ENCODE results near the gene DAPK3. TPM values are rescaled to one million over a fixed set of nuclear protein-coding genes. Genes with fewer than 3 reads are reported as not detected.
"Not testable (repeated sequence)": the region's sequence is repeated elsewhere in the genome, so short reads cannot be mapped to it uniquely, and the experiment has no call there.

The DAPK3 gene
- total and polyA plus RNA-seq, 4 donors = 61.9 to 93.9 (median 79.4) TPM

DNA sequence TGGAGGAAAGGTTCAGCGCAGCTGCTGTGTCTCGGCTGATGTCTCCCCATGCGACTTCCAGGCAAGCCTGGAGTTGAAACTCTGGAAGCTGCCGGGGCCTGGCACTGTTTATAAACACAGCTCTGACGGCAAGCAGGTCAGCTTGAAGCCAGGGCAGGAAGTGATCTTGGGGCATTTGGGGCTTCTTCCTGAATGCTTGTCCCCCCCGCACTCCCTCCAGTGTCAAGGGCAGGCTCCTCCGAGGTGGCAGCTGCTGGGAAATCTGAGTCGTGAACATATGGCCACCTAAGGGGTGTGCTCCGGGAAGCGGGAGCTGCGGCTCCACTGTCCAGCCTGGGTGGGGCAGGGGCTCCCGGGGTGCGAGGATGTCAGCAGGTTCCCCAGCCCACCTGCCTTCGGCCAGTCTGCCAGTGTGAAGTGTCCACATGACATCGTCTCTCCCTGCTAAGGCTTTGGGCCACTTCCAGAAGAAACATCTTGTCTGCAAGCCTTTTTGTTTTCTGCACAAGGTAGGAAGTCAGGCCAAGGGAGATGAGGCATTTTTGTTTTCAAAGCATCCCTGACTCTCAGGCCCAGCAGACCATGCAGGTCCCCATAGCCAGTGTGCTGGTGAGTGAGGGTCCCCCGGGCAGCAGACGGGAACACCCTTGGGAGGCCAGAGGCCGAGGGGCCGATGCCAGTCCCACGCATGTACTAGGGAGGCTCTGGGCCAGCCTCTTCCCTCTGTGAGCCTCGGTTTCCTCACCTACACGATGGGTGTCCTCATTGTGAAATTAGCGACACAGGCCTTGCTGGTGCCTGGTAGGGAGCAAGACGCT, 39.3 kb upstream of the DAPK3 start:
- H3K9ac ChIP-seq (ENCODE audit: insufficient read depth in 1 of 2, low read length in 2 of 2) = no peak overlapping the region
- H3K27me3 ChIP-seq (ENCODE audit: control insufficient read depth in 3 of 3, insufficient read depth in 3 of 3, low read length in 2 of 3) = no peaks in the 10 kb centered on the region
- TF ChIP-seq, protein P1, sequence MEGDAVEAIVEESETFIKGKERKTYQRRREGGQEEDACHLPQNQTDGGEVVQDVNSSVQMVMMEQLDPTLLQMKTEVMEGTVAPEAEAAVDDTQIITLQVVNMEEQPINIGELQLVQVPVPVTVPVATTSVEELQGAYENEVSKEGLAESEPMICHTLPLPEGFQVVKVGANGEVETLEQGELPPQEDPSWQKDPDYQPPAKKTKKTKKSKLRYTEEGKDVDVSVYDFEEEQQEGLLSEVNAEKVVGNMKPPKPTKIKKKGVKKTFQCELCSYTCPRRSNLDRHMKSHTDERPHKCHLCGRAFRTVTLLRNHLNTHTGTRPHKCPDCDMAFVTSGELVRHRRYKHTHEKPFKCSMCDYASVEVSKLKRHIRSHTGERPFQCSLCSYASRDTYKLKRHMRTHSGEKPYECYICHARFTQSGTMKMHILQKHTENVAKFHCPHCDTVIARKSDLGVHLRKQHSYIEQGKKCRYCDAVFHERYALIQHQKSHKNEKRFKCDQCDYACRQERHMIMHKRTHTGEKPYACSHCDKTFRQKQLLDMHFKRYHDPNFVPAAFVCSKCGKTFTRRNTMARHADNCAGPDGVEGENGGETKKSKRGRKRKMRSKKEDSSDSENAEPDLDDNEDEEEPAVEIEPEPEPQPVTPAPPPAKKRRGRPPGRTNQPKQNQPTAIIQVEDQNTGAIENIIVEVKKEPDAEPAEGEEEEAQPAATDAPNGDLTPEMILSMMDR (IDR thresholded peaks at IDR 0.05; ENCODE audit: control extremely low read depth, extremely low read depth) = no peak
- peaks cover 0 to 27% (median 8%) of the 10 kb centered on the region in 4 donors for H3K36me3 ChIP-seq (ENCODE audit: control insufficient read depth in 4 of 4, insufficient read depth in 4 of 4, low read length in 4 of 4)
- no peak overlapping the region for H3K4me3 ChIP-seq
- H3K27ac ChIP-seq (ENCODE audit: low read depth in 1 of 2, low read length in 1 of 2) = no peak overlapping the region
- H3K4me1 ChIP-seq (ENCODE audit: control insufficient read depth in 5 of 5, insufficient read depth in 5 of 5, low read length in 5 of 5) = peaks cover 9 to 35% (median 19%) of the 10 kb centered on the region in 5 donors
- 68 to 78% methylated on average over 24 of the region's 24 CpGs for WGBS, 2 donors
- H3K9me3 ChIP-seq (ENCODE audit: control insufficient read depth in 4 of 4, insufficient read depth in 3 of 4, low read length in 3 of 4) = no peaks in the 10 kb centered on the region
- ATAC-seq (ENCODE audit: insufficient read depth, low FRiP score) (no peak), DNase-seq (peak in 2 of 3 donors; percentile 16 to 25)

DNA sequence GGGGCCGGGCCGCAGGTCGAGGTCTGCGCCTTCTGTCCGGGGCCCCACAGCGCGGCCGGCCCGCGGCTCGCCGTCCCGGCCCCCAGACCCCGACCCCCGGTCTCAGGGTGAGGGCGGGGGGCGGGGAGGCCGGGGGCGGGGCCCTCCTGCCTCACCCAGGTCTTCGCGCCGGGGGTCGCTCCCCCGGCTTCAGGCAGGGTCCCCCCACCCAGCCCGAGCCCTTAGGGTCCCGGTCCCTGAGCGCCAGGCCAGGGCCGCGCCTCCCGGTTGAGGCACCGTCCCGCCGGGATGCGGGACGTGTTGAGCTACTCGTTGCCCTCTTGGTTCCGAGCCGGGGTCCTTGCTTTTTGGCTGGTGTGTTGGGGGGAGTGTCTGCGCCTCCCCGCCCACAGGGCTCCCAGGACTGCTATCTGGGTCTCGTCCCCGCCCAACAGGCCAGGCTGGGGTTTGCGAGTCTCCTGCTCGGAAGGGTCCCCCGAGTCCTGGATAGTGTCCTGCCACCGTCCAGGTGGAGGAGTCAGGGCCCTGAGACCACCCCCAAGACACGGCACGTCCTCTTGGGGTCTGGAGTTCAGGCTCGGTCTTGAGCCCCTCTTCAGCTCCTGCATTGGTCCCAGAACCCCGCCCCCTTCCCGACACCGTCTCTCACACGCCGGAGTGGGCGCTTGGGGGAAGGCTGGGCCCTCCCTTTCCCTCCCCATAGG, 37.1 kb upstream of the DAPK3 start:
- 0 to 1% methylated on average over 24 to 55 of the region's 55 CpGs for WGBS, 2 donors
- H3K27ac ChIP-seq (ENCODE audit: low read depth in 1 of 2, low read length in 1 of 2) = peak overlapping the region; percentile 24 to 86
- no peaks in the 10 kb centered on the region for H3K27me3 ChIP-seq (ENCODE audit: control insufficient read depth in 3 of 3, insufficient read depth in 3 of 3, low read length in 2 of 3)
- DNase-seq (peak; percentile 29 to 45 (median 40)), ATAC-seq (ENCODE audit: insufficient read depth, low FRiP score) (no peak)
- peak overlapping the region; percentile 68 to 76 for H3K9ac ChIP-seq (ENCODE audit: insufficient read depth in 1 of 2, low read length in 2 of 2)
- TF ChIP-seq, protein P1 (IDR thresholded peaks at IDR 0.05; ENCODE audit: control extremely low read depth, extremely low read depth) = no peak
- H3K4me1 ChIP-seq (ENCODE audit: control insufficient read depth in 5 of 5, insufficient read depth in 5 of 5, low read length in 5 of 5) = peaks cover 9 to 32% (median 14%) of the 10 kb centered on the region in 5 donors
- H3K36me3 ChIP-seq (ENCODE audit: control insufficient read depth in 4 of 4, insufficient read depth in 4 of 4, low read length in 4 of 4) = peaks cover 0 to 8% (median 2%) of the 10 kb centered on the region in 4 donors
- no peaks in the 10 kb centered on the region for H3K9me3 ChIP-seq (ENCODE audit: control insufficient read depth in 4 of 4, insufficient read depth in 3 of 4, low read length in 3 of 4)
- peak overlapping the region; percentile 83 for H3K4me3 ChIP-seq

DNA sequence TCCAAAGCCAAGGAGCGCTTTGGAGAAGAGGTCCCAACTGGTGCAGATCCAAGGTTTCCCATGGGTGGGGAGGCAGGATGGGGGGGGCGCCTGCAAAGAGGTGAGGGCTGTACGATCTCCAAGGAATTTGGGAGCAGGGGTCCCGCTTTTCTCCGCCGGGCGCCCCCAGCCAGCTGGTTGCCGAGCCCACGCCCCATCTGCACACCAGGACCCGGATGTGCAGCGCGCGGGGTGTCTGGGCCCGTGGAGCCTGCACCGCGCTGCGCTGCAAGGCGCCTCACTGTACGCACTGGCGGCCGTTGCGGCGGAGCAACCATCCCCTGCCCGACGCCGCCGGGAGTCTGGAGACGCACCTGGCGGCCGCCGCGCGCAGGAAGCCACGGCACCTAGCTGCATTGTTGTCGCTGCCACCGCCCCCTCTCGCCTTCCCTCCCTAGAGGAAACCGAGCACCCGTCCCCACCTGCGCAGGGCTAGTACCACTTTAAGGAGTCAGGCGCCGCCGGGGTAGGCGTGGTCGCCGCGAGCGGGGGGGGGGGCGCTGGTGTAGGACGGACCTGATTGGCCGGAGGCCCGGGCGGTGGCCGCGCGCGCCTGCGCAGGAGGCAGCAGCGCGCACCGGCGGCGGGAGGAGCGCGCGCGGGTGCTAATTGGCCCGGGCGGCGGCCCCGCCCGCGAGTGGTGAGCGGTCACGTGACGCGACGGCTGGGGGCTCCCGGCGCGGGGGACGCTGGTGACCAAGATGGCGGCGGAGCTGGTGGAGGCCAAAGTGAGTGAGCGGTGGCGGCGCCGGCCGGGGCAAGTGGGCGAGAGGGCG, 36.3 kb upstream of the DAPK3 start, which contains the start of gene PIAS4:
Gene PIAS4 (plus strand): TSS at position 716 of the 815 bp plus-strand sequence. CDS start 25 bp downstream, at position 741.
- 0% methylated on average over 54 to 91 of the region's 91 CpGs for WGBS, 2 donors
- Histone ChIP-seq H3K27ac (ENCODE audit: low read depth in 1 of 2, low read length in 1 of 2) (peak within 1 kb of the TSS; percentile 76 to 86), H3K9ac (ENCODE audit: insufficient read depth in 1 of 2, low read length in 2 of 2) (peak within 1 kb of the TSS; percentile 68 to 76), H3K4me1 (ENCODE audit: control insufficient read depth in 5 of 5, insufficient read depth in 5 of 5, low read length in 5 of 5) (peaks cover 9 to 32% (median 14%) of the 10 kb centered on the region in 5 donors), H3K36me3 (ENCODE audit: control insufficient read depth in 4 of 4, insufficient read depth in 4 of 4, low read length in 4 of 4) (peaks cover 0 to 5% (median 2%) of the 10 kb centered on the region in 4 donors), H3K4me3 (peak within 1 kb of the TSS; percentile 83), H3K27me3 (ENCODE audit: control insufficient read depth in 3 of 3, insufficient read depth in 3 of 3, low read length in 2 of 3) (no peaks in the 10 kb centered on the region), H3K9me3 (ENCODE audit: control insufficient read depth in 4 of 4, insufficient read depth in 3 of 4, low read length in 3 of 4) (no peaks in the 10 kb centered on the region)
- TF ChIP-seq, protein P1 (IDR thresholded peaks at IDR 0.05; ENCODE audit: control extremely low read depth, extremely low read depth) = no peak
- DNase-seq (peak; percentile 96 to 98 (median 97)), ATAC-seq (ENCODE audit: insufficient read depth, low FRiP score) (peak; percentile 94)

DNA sequence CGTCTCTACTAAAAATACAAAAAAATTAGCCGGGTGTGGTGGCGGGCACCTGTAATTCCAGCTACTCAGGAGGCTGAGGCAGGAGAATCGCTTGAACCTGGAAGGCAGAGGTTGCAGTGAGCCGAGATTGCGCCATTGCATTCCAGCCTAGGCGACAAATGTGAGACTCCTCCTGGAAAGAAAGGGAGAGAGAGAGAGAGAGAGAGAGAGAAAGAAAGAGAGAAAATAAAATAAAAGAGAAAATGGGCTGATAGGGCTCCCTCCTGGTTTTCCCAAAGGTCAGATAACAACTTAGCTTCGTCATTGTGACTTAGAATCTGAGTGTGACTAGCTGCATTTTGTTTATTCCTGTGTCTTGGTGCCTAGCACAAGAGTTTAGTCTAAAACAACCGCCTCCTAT, 34.5 kb upstream of the DAPK3 start:
- not testable (repeated sequence) for H3K9ac ChIP-seq (ENCODE audit: insufficient read depth in 1 of 2, low read length in 2 of 2); H3K27ac ChIP-seq (ENCODE audit: low read depth in 1 of 2, low read length in 1 of 2); H3K36me3 ChIP-seq (ENCODE audit: control insufficient read depth in 4 of 4, insufficient read depth in 4 of 4, low read length in 4 of 4); DNase-seq; H3K9me3 ChIP-seq (ENCODE audit: control insufficient read depth in 4 of 4, insufficient read depth in 3 of 4, low read length in 3 of 4); H3K27me3 ChIP-seq (ENCODE audit: control insufficient read depth in 3 of 3, insufficient read depth in 3 of 3, low read length in 2 of 3); H3K4me3 ChIP-seq; ATAC-seq (ENCODE audit: insufficient read depth, low FRiP score)
- 92 to 96% methylated on average over 9 of the region's 9 CpGs for WGBS, 2 donors
- peaks cover 9 to 23% (median 9%) of the 10 kb centered on the region in 5 donors for H3K4me1 ChIP-seq (ENCODE audit: control insufficient read depth in 5 of 5, insufficient read depth in 5 of 5, low read length in 5 of 5)

DNA sequence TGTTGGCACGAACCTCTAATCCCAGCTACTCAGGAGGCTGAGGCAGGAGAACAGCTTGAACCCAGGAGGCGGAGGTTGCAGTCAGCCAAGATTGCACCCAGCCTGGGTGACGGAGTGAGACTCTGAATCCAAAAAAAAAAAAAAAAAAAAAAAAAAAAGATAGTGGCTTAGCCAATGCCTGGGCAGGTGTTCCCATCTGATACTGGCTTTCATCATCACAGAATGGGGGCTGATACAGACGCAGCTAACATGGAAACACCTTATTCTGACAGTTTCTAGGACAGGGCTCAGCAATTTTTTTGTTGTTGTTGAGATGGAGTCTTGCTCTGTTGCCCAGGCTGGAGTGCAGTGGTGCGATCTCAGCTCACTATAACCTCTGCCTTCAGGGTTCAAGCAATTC, 29.9 kb upstream of the DAPK3 start:
- H3K4me1 ChIP-seq (ENCODE audit: control insufficient read depth in 5 of 5, insufficient read depth in 5 of 5, low read length in 5 of 5); H3K36me3 ChIP-seq (ENCODE audit: control insufficient read depth in 4 of 4, insufficient read depth in 4 of 4, low read length in 4 of 4); H3K27me3 ChIP-seq (ENCODE audit: control insufficient read depth in 3 of 3, insufficient read depth in 3 of 3, low read length in 2 of 3); H3K4me3 ChIP-seq; H3K9ac ChIP-seq (ENCODE audit: insufficient read depth in 1 of 2, low read length in 2 of 2); H3K9me3 ChIP-seq (ENCODE audit: control insufficient read depth in 4 of 4, insufficient read depth in 3 of 4, low read length in 3 of 4); ATAC-seq (ENCODE audit: insufficient read depth, low FRiP score); DNase-seq; H3K27ac ChIP-seq (ENCODE audit: low read depth in 1 of 2, low read length in 1 of 2): not testable (repeated sequence)
- whole genome bisulfite sequencing, 2 donors = 79 to 92% methylated on average over 5 of the region's 5 CpGs

Data from lung (tissue), 12 donors.